ENCODE measurements around the gene ITFG1.

DNA sequence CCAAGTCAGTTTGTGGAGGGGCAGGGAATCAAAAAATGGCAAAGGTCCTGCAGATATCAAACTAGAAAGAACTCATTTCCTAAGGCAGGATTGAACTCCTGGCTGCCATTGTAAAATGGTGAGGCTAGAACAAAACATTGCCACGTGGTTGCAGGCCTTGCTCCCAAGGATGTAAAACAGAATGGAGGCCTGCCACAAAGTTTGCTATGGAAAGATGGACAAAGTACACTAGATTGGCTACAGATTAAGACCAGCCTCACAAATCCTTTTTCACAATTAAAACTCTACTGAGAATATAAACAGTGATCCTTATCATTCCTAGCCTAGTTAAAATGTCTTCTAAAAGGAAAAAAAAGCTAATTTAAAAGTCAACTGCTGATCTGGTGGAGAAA is 31.2 kb upstream of the ITFG1 start:
- no peak for TF ChIP-seq POLR2A (IDR thresholded peaks at IDR 0.05; ENCODE audit: low read length)
- no peak for TF ChIP-seq GATA1 (IDR thresholded peaks at IDR 0.05; ENCODE audit: low read depth, low read length)

Data from erythroblast (primary cell).